ENCODE data around the gene YWHAQ. TPM values are rescaled to one million over a fixed set of nuclear protein-coding genes. Genes with fewer than 3 reads are reported as not detected.

Gene YWHAQ
- total and polyA plus RNA-seq, 9 of the 15 experiments (the other 6 are each of a cell fraction or from before 2014, with no cell fraction given) = 63.1 to 359 (median 203) TPM

- in situ Hi-C loops (cut with MboI) (no loop called here), intact Hi-C loops (cut with micrococcal nuclease) (no loop called here)
- no peaks in the 10 kb centered on the region for H3K27me3 ChIP-seq (ENCODE audit: control insufficient read depth in 2 of 2, insufficient read depth in 2 of 2, low read length in 2 of 2)
- DNase-seq (ENCODE audit: extremely low read depth in 1 of 4, low spot score in 3 of 4) (peak in 1 of 4 experiments; percentile 26), ATAC-seq (peak; percentile 26; the same call in 2 of the 3 replicates), FAIRE-seq (no peak)
- H3K4me1 ChIP-seq (replicated peaks in 1 of 2; ENCODE audit: control insufficient read depth in 2 of 2, insufficient read depth in 2 of 2, low read length in 2 of 2) = peaks cover 0 to 4% of the 10 kb centered on the region in 2 experiments; a peak in 1 of 5 replicates
- no peak overlapping the region for H3K4me2 ChIP-seq (ENCODE audit: insufficient read depth, low read length)
- H3K79me2 ChIP-seq (ENCODE audit: control insufficient read depth, insufficient read depth, low read length) = no peaks in the 10 kb centered on the region
- H3K4me3 ChIP-seq = no peak overlapping the region
- BruUV-seq (replicated peaks) = no TSS peak
- no peaks in the 10 kb centered on the region for H4K20me1 ChIP-seq (replicated peaks; ENCODE audit: control insufficient read depth, insufficient read depth, low read length)
- ChIA-PET CTCF (ENCODE audit: low intra/inter-chr PET ratio) (no interaction called here), POLR2A (interaction anchor here (2.3 kb wide), 1 partner anchor 10 kb away, joined by 10 read pairs; the partner anchor contains the start of gene ADAM17)
- H3K9me3 ChIP-seq (replicated peaks; ENCODE audit: control insufficient read depth, insufficient read depth, low read depth, low read length) = no peaks in the 10 kb centered on the region
- no peaks in the 10 kb centered on the region for H3K9me1 ChIP-seq (ENCODE audit: control insufficient read depth, insufficient read depth, low read length)
- H3K27ac ChIP-seq (ENCODE audit: extremely low read depth, low read depth, low read length) = no peak overlapping the region
- peak overlapping the region; percentile 2; the same call in 1 of the 2 replicates for H2AFZ ChIP-seq (ENCODE audit: low read depth, low read length)
- no peaks in the 10 kb centered on the region for H3K36me3 ChIP-seq (ENCODE audit: control insufficient read depth, insufficient read depth, low read length)
- 56% methylated on average over 11 of the region's 11 CpGs for WGBS (ENCODE audit: insufficient coverage, low coverage, missing lambda C conversion rate)
- peak overlapping the region in 1 of 2 experiments; percentile 45; a peak in 1 of 4 replicates for H3K9ac ChIP-seq (ENCODE audit: insufficient read depth in 1 of 2, low read depth in 2 of 2, low read length in 2 of 2)
- TF ChIP-seq ATF3 (IDR thresholded peaks at IDR 0.05) (peak; percentile 51), ATF3 (CRISPR knock-in tag; conservative IDR thresholded peaks at IDR 0.05) (no peak), YBX1 (IDR thresholded peaks at IDR 0.05) (no peak), PYGO2 (tag; IDR thresholded peaks at IDR 0.05) (no peak), ZFP36 (IDR thresholded peaks at IDR 0.05; ENCODE audit: low read depth, low read length, partially characterized antibody) (no peak), ZC3H4 (CRISPR knock-in tag; IDR thresholded peaks at IDR 0.05; ENCODE audit: borderline replicate concordance) (no peak), KLF13 (tag; IDR thresholded peaks at IDR 0.05; ENCODE audit: borderline replicate concordance, low read depth) (no peak), JUN (IDR thresholded peaks at IDR 0.05; ENCODE audit: borderline replicate concordance, low read depth, low read length) (peak; percentile 51; the same call in 1 of the 2 replicates), JUN (CRISPR knock-in tag; IDR thresholded peaks at IDR 0.05; ENCODE audit: borderline replicate concordance) (no peak), JUND (IDR thresholded peaks at IDR 0.05; ENCODE audit: borderline replicate concordance, low read depth, low read length) (peak; percentile 14; the same call in 1 of the 2 replicates), JUND (tag; IDR thresholded peaks at IDR 0.05; ENCODE audit: borderline replicate concordance, low read depth, low read length) (peak; percentile 40; the same call in 1 of the 3 replicates), ZNF584 (CRISPR knock-in tag; IDR thresholded peaks at IDR 0.05; ENCODE audit: low read depth) (no peak), SMARCA4 (IDR thresholded peaks at IDR 0.05) (no peak)
- TF ChIP-seq, protein P1, sequence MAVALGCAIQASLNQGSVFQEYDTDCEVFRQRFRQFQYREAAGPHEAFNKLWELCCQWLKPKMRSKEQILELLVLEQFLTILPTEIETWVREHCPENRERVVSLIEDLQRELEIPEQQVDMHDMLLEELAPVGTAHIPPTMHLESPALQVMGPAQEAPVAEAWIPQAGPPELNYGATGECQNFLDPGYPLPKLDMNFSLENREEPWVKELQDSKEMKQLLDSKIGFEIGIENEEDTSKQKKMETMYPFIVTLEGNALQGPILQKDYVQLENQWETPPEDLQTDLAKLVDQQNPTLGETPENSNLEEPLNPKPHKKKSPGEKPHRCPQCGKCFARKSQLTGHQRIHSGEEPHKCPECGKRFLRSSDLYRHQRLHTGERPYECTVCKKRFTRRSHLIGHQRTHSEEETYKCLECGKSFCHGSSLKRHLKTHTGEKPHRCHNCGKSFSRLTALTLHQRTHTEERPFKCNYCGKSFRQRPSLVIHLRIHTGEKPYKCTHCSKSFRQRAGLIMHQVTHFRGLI (CRISPR knock-in tag; IDR thresholded peaks at IDR 0.05) = no peak
- TF ChIP-seq, protein P2, sequence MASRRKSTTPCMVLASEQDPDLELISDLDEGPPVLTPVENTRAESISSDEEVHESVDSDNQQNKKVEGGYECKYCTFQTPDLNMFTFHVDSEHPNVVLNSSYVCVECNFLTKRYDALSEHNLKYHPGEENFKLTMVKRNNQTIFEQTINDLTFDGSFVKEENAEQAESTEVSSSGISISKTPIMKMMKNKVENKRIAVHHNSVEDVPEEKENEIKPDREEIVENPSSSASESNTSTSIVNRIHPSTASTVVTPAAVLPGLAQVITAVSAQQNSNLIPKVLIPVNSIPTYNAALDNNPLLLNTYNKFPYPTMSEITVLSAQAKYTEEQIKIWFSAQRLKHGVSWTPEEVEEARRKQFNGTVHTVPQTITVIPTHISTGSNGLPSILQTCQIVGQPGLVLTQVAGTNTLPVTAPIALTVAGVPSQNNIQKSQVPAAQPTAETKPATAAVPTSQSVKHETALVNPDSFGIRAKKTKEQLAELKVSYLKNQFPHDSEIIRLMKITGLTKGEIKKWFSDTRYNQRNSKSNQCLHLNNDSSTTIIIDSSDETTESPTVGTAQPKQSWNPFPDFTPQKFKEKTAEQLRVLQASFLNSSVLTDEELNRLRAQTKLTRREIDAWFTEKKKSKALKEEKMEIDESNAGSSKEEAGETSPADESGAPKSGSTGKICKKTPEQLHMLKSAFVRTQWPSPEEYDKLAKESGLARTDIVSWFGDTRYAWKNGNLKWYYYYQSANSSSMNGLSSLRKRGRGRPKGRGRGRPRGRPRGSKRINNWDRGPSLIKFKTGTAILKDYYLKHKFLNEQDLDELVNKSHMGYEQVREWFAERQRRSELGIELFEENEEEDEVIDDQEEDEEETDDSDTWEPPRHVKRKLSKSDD (conservative IDR thresholded peaks at IDR 0.05; ENCODE audit: low read length) = no peak
- TF ChIP-seq, protein P3, sequence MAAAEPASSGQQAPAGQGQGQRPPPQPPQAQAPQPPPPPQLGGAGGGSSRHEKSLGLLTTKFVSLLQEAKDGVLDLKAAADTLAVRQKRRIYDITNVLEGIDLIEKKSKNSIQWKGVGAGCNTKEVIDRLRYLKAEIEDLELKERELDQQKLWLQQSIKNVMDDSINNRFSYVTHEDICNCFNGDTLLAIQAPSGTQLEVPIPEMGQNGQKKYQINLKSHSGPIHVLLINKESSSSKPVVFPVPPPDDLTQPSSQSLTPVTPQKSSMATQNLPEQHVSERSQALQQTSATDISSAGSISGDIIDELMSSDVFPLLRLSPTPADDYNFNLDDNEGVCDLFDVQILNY (CRISPR knock-in tag; IDR thresholded peaks at IDR 0.05) = no peak
These were observed 65.2 kb downstream of the YWHAQ start for GRCh38 chr2:9565436-9566153.

Data from K562 (cell line).